GM23338 (cell line): ENCODE results near the gene PIK3R3. TPM values are rescaled to one million over a fixed set of nuclear protein-coding genes. Genes with fewer than 3 reads are reported as not detected.

ENCODE experiments used
- ATAC-seq: fragments of 200-7000 bp; cut with Tn5 transposase; 3 replicates; pipeline ENCODE4 v1.9.1; 2020
- DNase-seq: peaks from one replicate; pipeline ENCODE4 v3.0.0-alpha.2; 2015; ENCODE audit warnings: low spot score
- H2AFZ ChIP-seq: fragments of 200-600 bp; sonication (generic); 2 replicates; pipeline ENCODE4 v1.8.0; 2016; ENCODE audit warnings: antibody characterized with exemption, mild to moderate bottlenecking, moderate library complexity
- H3F3A ChIP-seq: fragments of 200-600 bp; sonication (generic); replicated peaks from 2 replicates; pipeline ENCODE4 v1.8.0; 2017; ENCODE audit warnings: antibody characterized with exemption, mixed run types, low read depth
- H3K27ac ChIP-seq: fragments of 200-600 bp; sonication (generic); 2 replicates; pipeline ENCODE4 v1.6.1; 2016; ENCODE audit warnings: low read depth
- H3K27me3 ChIP-seq: fragments of 200-600 bp; sonication (generic); 2 replicates; pipeline ENCODE4 v1.8.0; 2016; ENCODE audit warnings: mild to moderate bottlenecking, mixed run types, moderate library complexity; ENCODE audit not compliant: insufficient read depth
- H3K36me3 ChIP-seq: fragments of 200-600 bp; sonication (generic); 2 replicates; pipeline ENCODE4 v1.8.0; 2016; ENCODE audit warnings: mild to moderate bottlenecking; ENCODE audit not compliant: insufficient read depth
- H3K4me1 ChIP-seq: fragments of 200-600 bp; sonication (generic); 2 replicates; pipeline ENCODE4 v1.8.0; 2016; ENCODE audit warnings: mild to moderate bottlenecking, moderate library complexity; ENCODE audit not compliant: insufficient read depth
- H3K4me2 ChIP-seq: fragments of 200-600 bp; sonication (generic); 2 replicates; pipeline ENCODE4 v1.7.1; 2017; ENCODE audit warnings: mixed run types
- H3K4me3 ChIP-seq: fragments of 200-600 bp; sonication (generic); 2 replicates; pipeline ENCODE4 v1.6.1; 2016; ENCODE audit warnings: mixed run types
- H3K79me2 ChIP-seq: fragments of 200-600 bp; sonication (generic); replicated peaks from 2 replicates; pipeline ENCODE4 v1.8.0; 2017; ENCODE audit warnings: mild to moderate bottlenecking; ENCODE audit not compliant: insufficient read depth
- H3K9me2 ChIP-seq: fragments of 200-600 bp; sonication (generic); 2 replicates; pipeline ENCODE4 v1.8.0; 2017; ENCODE audit not compliant: insufficient read depth
- H4K20me1 ChIP-seq: fragments of 200-600 bp; sonication (generic); replicated peaks from 2 replicates; pipeline ENCODE4 v1.8.0; 2017; ENCODE audit warnings: mild to moderate bottlenecking; ENCODE audit not compliant: insufficient read depth
- H3K27ac Mint-ChIP-seq: 2 replicates; pipeline ENCODE4 v1.8.0; 2020; ENCODE audit warnings: inconsistent platforms, mild to moderate bottlenecking, moderate library complexity, mixed read lengths
- H3K27me3 Mint-ChIP-seq: 3 replicates; pipeline ENCODE4 v1.8.0; 2022; ENCODE audit warnings: low read depth, mild to moderate bottlenecking, moderate library complexity, mixed read lengths, inconsistent platforms; ENCODE audit not compliant: insufficient read depth, poor library complexity
- H3K36me3 Mint-ChIP-seq: 3 replicates; pipeline ENCODE4 v1.8.0; 2021; ENCODE audit warnings: low read depth, mild to moderate bottlenecking, inconsistent platforms, moderate library complexity, mixed read lengths
- H3K4me1 Mint-ChIP-seq: 3 replicates; pipeline ENCODE4 v1.8.0; 2020; ENCODE audit warnings: mild to moderate bottlenecking, inconsistent platforms, mixed read lengths
- H3K4me3 Mint-ChIP-seq: 3 replicates; pipeline ENCODE4 v1.8.0; 2021; ENCODE audit warnings: moderate library complexity, mild to moderate bottlenecking, inconsistent platforms, mixed read lengths
- H3K9me3 Mint-ChIP-seq: 3 replicates; pipeline ENCODE4 v1.8.0; 2020; ENCODE audit warnings: moderate library complexity, mild to moderate bottlenecking, inconsistent platforms, mixed read lengths
- CREB1 ChIP-seq: fragments of 250-450 bp; sonication (Bioruptor Pico); IDR thresholded peaks from 2 replicates; pipeline ENCODE4 v1.5.0; 2020; ENCODE audit warnings: low read depth, mild to moderate bottlenecking, moderate library complexity
- CTCF ChIP-seq, 2 experiments: fragments of 200-600 bp in 1 of 2; sonication (generic) in 1 of 2; conservative IDR thresholded peaks; 2 replicates each; pipeline versions ENCODE4 v1.5.1 to v1.6.1; 2016 to 2017; ENCODE audit warnings: antibody characterized with exemption in 2 of 2, low read depth in 2 of 2, mild to moderate bottlenecking in 2 of 2, moderate library complexity in 1 of 2
- ETS1 ChIP-seq: IDR thresholded peaks from 2 replicates; pipeline ENCODE4 v1.6.1; 2016; ENCODE audit warnings: antibody characterized with exemption
- EZH2 ChIP-seq: fragments of 200-600 bp; sonication (generic); IDR thresholded peaks from one replicate; pipeline ENCODE4 v1.8.0; 2017; ENCODE audit warnings: antibody characterized with exemption, mild to moderate bottlenecking, low read depth; ENCODE audit not compliant: unreplicated experiment
- EZH2phosphoT487 ChIP-seq: fragments of 200-600 bp; sonication (generic); IDR thresholded peaks from one replicate; pipeline ENCODE4 v1.8.1; 2018; ENCODE audit warnings: antibody characterized with exemption; ENCODE audit not compliant: unreplicated experiment
- JUNB ChIP-seq: IDR thresholded peaks from one replicate; pipeline ENCODE4 v1.6.1; 2016; ENCODE audit warnings: antibody characterized with exemption; ENCODE audit not compliant: unreplicated experiment
- NANOG ChIP-seq: IDR thresholded peaks from 2 replicates; pipeline ENCODE4 v1.6.1; 2016; ENCODE audit warnings: antibody characterized with exemption, borderline replicate concordance
- POLR2AphosphoS5 ChIP-seq: IDR thresholded peaks from 2 replicates; pipeline ENCODE4 v1.6.1; 2016; ENCODE audit warnings: antibody characterized with exemption, low read depth
- REST ChIP-seq: IDR thresholded peaks from one replicate; pipeline ENCODE4 v1.6.1; 2018; ENCODE audit warnings: antibody characterized with exemption; ENCODE audit not compliant: unreplicated experiment
- STAT1 ChIP-seq: IDR thresholded peaks from one replicate; pipeline ENCODE4 v1.6.1; 2016; ENCODE audit warnings: antibody characterized with exemption; ENCODE audit not compliant: unreplicated experiment
- ZNF114 ChIP-seq: fragments of 250-450 bp; sonication (Bioruptor Pico); IDR thresholded peaks from 2 replicates; pipeline ENCODE4 v1.5.0; 2020; ENCODE audit warnings: mild to moderate bottlenecking, moderate library complexity
- ZNF331 ChIP-seq: fragments of 250-450 bp; sonication (Bioruptor Pico); IDR thresholded peaks from 2 replicates; pipeline ENCODE4 v1.5.0; 2020; ENCODE audit warnings: low read depth, mild to moderate bottlenecking, moderate library complexity
- ZNF462 ChIP-seq: fragments of 250-450 bp; sonication (Bioruptor Pico); IDR thresholded peaks from 2 replicates; pipeline ENCODE4 v1.5.0; 2020; ENCODE audit warnings: mild to moderate bottlenecking, moderate library complexity
- polyA plus RNA-seq: library from polyadenylated mRNA; unstranded; fragments of >200 nt; fragmentation: Nextera tagmentation; extraction: Ambion mirVana; gene quantifications from 2 replicates; pipeline ENCODE4 v1.2.1, GENCODE V29; 2016
- total RNA-seq: library from RNA; depleted of rRNA; stranded (reverse); fragments of >200 nt; shearing (Covaris generic); gene quantifications from 2 replicates; pipeline ENCODE4 v1.2.3, GENCODE V29; 2014

The PIK3R3 gene
- total and polyA plus RNA-seq, 2 experiments from 2014 or later, result 7.5 to 8.6 TPM

- H2AFZ ChIP-seq, result no peak overlapping the region
- H3K27ac ChIP-seq, result no peak overlapping the region
- H3K79me2 ChIP-seq, result peaks cover 12% of the 10 kb centered on the region; the same call in 1 of the 2 replicates
- Mint-ChIP-seq H3K9me3 (no peaks in the 10 kb centered on the region), H3K4me3 (no peak overlapping the region), H3K36me3 (no peaks in the 10 kb centered on the region), H3K27ac (no peak overlapping the region), H3K4me1 (peaks cover 13% of the 10 kb centered on the region), H3K27me3 (peaks cover 3% of the 10 kb centered on the region)
- peaks cover 13% of the 10 kb centered on the region; the same call in 1 of the 2 replicates for H3K4me1 ChIP-seq
- ATAC-seq (no peak), DNase-seq (no peak)
- TF ChIP-seq NANOG (no peak), ZNF114 (CRISPR knock-in tag) (no peak), ZNF462 (CRISPR knock-in tag) (no peak), ETS1 (no peak), CREB1 (CRISPR knock-in tag) (no peak), POLR2AphosphoS5 (no peak), STAT1 (no peak), JUNB (no peak), CTCF (conservative IDR thresholded peaks at IDR 0.05; ENCODE audit: low read depth in 2 of 2) (no peak), ZNF331 (no peak), EZH2 (no peak), REST (no peak), EZH2phosphoT487 (no peak)
- H4K20me1 ChIP-seq, result no peaks in the 10 kb centered on the region
- H3F3A ChIP-seq, result no peaks in the 10 kb centered on the region
- no peak overlapping the region for H3K4me3 ChIP-seq
- H3K4me2 ChIP-seq, result no peak overlapping the region
- H3K27me3 ChIP-seq, result no peaks in the 10 kb centered on the region
- no peaks in the 10 kb centered on the region for H3K36me3 ChIP-seq
- peaks cover 4% of the 10 kb centered on the region; the same call in 1 of the 2 replicates for H3K9me2 ChIP-seq
Observed at GRCh38 chr1:46118856-46119255, 13.6 kb downstream of the PIK3R3 start.
